NCI-H1092 treated with DMSO at 0.1 percent for 48 hours (cell line): ENCODE measurements around the gene IRF9.

Experiments used
- DNase-seq: peaks from one replicate; lab custom pipeline; 2025; lab: John Stamatoyannopoulos, UW

IRF9 gene

DNA sequence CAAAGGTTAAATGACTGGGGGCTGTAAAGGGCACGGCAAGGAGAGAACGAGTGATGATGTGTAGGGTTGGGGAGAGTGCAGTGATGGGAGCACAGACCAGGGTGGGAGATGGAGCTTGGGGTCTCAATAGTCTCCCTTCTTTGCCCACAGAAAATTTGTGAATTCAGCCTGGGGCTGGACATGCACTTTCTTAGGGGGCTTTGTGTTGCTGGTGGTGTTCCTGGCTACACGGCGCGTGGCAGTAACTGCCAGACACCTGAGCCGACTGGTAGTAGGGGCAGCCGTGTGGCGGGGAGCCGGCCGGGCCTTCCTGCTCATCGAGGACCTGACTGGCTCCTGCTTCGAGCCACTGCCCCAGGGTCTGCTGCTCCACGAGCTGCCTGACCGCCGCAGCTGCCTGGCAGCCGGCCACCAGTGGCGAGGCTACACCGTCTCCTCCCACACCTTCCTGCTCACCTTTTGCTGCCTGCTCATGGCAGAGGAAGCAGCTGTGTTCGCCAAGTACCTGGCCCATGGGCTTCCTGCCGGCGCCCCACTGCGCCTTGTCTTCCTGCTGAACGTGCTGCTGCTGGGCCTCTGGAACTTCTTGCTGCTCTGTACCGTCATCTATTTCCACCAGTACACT lies 28.9 kb upstream of the IRF9 start:
- peak; percentile 20 for DNase-seq

DNA sequence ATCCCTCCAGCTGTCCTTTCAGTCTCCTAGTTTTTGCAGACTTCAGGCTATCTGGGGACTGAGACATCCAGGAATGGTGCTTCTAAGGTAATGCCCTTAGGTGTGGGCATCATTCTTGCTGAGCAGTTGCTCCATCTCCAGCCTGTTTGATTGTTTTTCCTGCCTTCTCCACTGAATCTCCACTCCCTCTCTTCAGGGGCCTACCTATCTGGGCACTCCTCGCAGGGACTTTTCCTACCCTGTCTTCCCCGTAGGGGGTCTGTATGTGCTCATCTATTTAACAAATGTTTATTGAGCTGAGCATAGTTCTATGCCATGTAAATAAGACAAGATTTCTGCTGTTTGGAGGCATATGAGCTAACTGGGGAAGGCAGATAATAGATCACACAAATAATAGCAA lies 28.1 kb upstream of the IRF9 start:
- no peak for DNase-seq

DNA sequence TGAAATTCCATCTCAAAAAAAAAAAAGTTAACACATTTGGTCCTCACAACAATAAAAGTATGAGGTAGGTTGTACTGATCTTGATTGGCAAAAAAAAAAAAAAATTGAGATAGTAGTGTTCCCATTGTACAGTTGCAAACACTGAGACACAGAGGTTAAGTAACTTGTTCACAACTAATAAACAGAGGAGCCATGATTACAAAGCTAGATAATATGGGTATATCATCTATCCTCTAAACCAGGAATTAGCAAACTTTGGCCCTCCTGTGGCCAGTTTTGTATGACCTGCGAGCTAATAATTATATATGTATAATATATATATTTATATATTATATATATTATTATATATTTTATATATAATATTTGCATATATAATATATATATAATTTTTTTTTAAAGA lies 27.3 kb upstream of the IRF9 start:
- DNase-seq = no peak

DNA sequence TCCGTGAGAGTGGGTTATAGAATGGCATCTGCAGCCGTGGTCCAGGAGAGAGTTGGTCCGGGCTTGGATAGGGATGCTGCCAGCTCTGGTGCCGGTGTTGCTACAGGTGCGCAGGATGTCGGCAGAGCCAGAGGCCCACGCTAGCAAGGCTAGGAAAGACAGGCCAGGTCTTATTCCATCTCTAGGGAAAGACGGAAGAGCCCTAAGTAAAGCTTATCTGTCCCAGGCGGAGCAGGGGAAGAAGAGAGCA lies 25.6 kb upstream of the IRF9 start:
- DNase-seq = no peak

DNA sequence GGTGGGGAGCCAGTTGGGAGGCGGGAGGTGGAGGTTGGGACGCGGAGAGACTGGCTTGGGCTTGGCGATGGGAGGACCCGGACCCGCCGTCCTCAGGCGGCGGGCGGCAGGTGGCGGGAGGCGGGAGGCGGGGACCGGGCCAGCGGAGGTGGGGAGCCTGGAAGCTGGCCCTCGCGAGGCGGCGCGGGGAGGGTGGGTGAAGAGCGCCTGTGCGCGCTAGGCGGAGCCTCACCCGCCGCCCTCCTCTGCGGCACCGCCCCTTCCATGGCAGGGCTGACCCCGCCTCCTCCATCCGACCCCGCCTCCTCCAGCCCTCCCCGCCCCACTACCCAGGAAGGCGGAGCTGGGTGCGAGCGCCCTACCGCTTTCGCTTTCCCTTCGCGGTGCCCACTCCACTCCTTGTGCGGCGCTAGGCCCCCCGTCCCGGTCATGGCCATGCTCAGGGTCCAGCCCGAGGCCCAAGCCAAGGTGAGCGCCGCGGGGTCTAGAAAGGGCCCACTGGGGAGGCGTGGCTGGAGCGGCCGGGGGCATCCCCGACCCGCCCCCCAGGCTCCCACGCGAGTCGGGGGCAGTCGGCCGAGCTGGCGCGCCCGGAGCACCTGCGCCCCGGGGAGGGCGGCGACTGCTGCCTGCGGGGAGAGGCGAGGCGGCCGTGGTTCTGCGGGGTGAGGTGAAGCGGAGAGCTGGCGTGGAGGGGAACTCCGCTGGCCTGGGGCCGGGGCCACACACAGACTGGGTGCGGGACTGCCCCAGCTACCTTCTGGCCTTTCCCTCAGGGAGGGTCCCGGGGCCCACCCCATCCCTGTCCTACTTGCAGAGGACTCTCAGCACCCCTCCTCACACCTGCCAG lies 25.0 kb upstream of the IRF9 start, which contains the start of gene PSME1:
PSME1 (plus strand) TSS at position 361 of the 850 bp plus-strand sequence; CDS start at position 430, 69 bp downstream.
- DNase-seq = peak; percentile 94

DNA sequence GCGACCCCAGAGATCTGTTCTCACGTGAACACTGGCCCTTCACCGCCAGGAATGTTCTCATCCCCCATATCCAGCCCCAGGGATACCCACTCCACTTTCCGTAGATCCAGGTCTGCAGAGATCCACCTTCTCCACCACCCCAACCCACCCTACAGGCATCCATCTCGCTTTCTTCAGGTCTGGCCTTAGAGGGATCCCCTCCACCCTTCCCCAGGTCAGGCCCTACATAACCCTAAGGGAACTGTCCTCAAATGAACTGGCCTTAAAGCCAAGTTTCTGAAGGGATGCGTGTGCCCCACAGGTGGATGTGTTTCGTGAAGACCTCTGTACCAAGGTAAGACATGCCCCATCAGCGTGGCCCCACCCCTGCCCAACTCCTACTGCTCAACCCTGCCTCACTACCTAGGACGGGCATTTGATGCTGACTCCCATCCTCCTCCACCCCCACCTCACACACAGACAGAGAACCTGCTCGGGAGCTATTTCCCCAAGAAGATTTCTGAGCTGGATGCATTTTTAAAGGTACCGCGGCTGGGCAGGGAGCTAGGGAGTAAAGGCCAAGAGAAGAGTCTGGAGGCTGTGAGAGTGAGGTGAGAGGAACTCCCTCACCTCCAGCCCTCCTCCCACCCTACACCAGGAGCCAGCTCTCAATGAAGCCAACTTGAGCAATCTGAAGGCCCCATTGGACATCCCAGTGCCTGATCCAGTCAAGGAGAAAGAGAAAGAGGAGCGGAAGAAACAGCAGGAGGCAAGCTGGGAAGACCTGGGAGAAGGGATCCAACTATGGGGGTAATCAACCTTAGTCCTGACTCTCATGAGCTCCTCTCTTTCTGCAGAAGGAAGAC lies 24.2 kb upstream of the IRF9 start:
- DNase-seq = peak; percentile 32

- DNase-seq = no peak
Observed at GRCh38 chr14:24137529-24138395, 23.3 kb upstream of the IRF9 start.

- DNase-seq = no peak
Observed at GRCh38 chr14:24138396-24139271, 22.4 kb upstream of the IRF9 start.

GRCh38 chr14:24139272-24139934 lies 21.7 kb upstream of the IRF9 start:
- no peak for DNase-seq

DNA sequence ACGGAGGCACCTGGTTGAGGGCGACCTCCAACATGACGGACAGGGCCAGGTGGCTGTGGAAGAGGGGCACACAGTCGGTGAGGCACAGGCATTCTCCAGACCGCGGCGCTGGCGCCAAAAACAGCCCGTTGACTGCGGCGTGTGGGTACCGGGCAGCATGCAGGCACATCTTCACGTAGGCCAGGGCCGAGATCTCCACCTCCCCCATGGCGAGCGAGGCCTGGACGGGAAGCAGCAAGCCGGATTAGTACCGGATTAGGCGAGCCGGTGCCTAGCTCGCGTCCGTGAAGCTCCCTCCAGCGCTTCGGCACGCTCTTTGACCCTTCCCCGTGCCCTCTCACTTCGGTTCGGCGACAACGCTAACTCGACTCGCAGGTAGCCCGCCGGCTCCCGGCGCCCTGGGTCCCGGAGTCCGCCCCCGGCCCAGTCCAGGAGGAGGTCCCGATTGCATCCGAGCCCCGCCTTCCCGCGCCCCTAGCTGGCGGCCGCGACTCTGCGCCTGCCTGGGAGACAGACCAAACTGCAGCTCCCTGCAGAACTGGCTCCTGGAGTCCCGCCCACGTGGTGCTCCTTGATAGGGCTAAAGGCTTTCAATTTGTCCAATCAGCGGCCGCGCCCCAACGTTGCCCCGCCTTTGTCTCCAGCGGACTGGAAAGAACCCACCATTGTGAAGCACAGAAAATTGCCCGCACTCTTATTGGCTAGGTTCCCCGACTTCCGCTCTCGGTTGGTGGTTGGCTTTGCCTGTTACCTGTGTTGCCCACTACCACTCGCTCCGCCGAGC lies 19.8 kb upstream of the IRF9 start, which contains the start of gene EMC9:
EMC9 (minus strand) TSS at position 495 of the 784 bp plus-strand sequence; CDS start at position 208, 287 bp downstream.
- peak; percentile 100 for DNase-seq

DNA sequence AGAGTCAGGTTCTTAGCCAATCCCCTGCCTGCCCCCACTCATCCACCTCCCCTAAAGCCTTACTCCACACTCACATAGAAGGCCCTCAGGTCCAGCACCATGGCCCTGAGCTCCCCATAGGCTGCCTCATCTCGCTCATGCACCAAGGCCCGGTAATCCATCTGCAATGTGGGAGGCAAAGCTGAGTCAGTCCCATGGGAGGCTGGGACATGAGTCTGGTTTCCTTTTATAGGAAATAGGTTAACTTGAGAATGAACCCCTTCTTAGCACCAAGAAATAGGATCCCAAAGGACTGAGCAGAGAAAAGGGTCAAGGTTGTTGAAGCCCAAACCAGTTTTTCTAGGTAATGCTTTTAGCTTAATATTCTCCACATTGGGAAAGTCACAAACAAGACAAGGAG lies 17.6 kb upstream of the IRF9 start:
- no peak for DNase-seq

DNA sequence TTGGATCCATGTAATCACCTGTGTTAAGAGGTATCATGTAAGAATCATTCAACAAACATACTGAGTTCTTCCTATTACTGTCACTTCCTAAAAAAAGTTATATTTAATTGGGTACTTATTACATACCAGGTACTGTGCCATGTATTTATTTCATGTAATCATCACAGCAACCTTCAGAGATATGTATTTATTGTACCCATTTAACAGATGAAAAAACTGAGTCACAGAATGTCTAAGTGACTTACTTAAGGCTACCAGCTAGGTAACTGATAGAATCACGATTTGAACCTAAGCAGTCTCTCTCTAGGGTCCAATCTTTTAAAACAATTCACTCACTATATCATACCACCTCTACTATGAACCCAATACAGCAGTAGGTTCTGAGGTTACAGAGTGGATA lies 16.6 kb upstream of the IRF9 start:
- DNase-seq = no peak

- no peak for DNase-seq
Observed at GRCh38 chr14:24145219-24145618, 15.8 kb upstream of the IRF9 start.

GRCh38 chr14:24145690-24146452 lies 15.2 kb upstream of the IRF9 start:
- DNase-seq = no peak

DNA sequence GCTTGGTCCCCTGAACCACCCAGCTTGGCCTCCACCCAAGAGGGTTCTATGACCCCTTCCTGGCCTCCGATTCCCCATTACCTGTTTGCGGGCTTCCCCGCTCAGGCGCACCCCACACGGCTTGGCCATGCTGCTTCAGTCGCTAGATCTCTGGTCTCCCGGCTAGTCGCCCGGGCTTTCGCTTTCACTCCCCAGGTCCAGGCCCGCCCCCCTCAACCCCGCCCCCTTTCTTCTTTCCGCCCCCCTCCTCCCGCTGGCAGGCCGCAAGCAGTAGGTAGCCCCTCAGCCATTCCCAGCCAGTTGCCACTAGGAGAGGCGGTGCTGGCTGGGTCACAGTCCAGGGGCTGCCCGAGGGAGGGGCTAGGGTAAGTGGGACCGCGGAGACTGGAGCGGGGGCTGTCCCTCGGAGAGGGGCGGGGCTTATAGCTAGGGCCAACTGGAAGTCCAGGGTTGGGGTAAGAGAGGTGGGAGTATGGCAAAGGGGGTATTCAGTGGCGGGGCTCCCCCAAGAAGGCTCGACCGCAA lies 14.6 kb upstream of the IRF9 start, which contains the start of gene PSME2:
PSME2 (minus strand) TSS at position 158 of the 525 bp plus-strand sequence; CDS start at position 129, 29 bp downstream.
- peak; percentile 99 for DNase-seq

GRCh38 chr14:24146978-24147760 lies 13.9 kb upstream of the IRF9 start, which contains the start of gene RNF31:
TSS of gene RNF31 (plus strand) at chr14:24147498. CDS start at chr14:24147699, 201 bp downstream.
- DNase-seq = peak; percentile 100

DNA sequence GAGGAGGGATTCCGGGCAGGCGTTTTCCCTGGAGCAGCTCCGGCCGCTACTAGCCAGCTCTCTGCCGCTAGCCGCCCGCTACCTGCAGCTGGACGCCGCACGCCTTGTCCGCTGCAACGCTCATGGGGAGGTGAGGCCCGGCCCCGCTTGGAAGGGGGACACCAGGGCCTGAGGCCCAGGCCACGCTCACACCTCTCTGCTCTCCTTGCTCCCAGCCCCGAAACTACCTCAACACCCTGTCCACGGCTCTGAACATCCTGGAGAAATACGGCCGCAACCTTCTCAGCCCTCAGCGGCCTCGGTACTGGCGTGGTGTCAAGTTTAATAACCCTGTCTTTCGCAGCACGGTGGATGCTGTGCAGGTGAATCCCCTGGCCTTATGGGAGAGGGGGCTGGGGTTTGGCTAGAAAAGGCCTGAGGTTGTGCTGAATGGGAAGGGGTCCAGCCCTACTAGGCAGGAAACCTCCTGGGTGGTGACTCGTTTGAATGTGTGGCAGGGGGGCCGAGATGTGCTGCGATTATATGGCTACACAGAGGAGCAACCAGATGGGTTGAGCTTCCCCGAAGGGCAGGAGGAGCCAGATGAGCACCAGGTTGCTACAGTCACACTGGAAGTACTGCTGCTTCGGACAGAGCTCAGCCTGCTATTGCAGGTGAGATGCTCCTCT lies 13.2 kb upstream of the IRF9 start:
- no peak for DNase-seq
